Activated T-helper 9 cell treated with anti-CD3 and anti-CD28 coated beads, Interleukin-2, amount 50 U/mL, for 16 hours (primary cell): ENCODE data around the gene CNOT6L.

Source experiments
- DNase-seq: peaks from one replicate; pipeline ENCODE4 v3.0.0-alpha.2; 2020; ENCODE audit warnings: low read depth

The CNOT6L gene

DNA sequence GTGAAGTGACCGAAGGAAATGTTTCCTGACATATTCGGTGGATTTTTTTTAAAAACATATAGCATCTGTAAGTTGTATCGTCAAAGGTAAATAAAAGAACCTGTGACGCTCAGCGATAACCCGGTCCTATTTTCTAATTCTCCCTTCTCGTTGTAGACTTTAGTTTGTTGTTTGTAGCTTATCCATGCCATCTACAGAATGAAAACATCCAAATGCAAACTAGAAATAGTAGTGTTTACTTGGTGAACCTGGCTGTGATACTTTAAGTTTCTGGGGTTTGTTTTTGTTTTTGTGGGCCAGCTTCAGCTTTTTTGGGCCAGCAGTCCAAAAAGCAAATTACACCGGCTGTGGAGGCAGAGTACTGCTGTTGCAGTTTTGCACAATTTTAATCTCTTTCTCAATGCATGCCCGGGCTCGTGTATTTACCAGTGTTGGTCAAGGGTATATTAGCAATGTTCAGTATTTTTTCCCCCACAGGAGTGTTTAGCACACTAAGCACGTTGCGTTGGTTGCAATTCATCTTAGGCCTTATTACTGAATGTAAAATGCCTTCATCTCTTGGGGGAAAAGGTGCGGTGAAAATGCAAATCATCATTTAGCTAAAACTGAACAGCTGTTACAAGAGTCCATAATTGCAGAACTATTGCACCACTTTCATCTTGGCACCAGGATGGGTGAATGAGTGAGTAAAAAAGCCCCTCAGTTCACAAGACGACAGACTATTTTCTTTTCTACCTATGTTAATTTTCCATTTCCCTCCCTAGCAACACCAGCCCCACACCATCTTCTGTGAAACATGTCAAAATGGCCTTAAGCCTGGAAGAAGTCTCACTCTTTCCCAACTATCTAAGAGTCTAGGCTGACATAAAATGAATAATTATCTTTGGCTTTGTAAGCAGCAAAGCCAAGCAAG is 1.7 kb upstream of the CNOT6L start:
- no peak for DNase-seq

DNA sequence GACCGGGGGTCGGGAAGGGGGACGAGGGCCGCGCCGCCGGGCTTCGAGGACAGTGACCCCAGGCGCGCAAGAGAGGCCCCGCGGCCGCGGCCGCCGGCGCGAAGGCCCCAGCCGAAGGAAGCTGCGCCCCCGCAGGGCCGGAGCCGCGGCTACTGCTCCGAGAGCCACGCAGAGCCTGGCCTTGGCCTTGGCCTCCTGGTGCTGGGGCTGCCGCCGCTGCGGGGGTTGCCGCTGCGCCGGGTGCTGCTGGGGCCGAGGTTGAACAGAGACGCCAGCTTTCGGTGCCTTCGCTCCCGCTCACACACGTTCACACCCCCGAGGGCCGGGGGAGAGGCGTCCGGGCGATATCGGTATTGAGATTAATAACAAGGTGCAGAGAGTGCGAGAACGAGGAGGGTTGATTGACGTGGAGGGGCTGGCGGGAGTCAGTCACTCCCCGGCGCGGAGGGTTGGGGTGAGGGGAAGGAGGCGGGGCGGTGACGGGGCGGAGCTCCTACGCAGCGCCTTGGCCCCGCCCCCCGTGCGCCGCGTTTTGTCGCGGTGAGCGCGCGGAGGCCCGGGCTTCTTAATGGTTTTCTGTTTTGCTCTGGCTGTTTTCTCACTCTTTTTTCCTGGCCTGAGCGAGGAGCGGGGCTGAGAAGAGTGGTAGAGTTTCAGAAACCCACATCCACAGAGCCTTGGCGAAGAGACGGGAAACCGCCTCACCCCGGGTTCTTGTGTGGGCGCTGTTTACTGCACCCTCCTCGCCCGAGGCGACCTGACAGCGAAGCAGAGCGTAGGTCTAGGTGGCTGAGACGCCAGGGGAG is 878 bp upstream of the CNOT6L start:
- DNase-seq: peak; percentile 92

DNA sequence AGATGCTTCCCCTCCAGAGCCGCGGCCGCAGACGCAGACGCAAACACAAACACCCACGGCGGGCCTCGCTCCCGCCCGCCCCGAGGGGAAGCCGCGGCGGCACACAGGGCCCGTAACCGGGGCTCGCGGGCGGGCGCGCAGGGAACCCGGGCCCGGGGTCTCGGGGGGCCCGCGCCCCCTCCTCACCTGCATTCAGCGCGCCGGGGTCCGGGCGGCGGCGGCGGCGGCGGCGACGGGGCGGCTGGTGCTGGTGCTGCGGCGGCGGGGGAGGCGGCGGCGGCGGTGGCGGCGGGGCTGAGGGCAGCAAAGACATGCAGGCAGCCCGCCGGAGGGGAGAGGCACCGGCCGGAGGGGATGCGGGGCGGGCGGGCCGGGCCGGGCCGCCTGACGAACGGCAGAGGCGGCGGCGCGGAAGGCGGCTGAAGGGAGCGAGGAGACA is 255 bp upstream of the CNOT6L start:
- no peak for DNase-seq

DNA sequence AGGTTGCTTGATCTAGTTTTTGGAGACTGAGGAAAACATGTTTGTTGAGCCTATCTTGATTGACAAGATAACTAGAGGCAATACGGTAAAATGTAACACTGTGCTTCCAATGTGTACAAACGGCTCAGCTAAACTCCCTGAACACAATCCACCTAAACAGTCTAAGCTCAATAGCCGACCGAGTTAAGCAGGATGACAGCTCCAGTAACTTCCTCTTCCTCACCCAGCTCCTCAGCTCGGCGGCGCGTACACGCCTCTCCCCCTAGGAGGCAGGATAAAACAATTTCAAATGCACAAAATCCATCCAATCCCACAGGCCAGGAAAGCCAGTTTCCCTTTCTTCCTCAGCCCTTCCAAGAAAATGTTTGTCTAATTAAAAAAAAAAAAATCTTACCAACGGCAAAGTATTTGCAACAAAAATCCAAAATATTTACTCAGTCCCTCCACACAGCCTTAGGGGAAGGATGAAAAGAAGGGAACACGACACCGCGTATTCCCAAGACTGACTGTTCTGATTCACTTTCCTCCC is 1.0 kb downstream of the CNOT6L start:
- peak; percentile 35 for DNase-seq

GRCh38 chr4:77817304-77818072 is 1.7 kb downstream of the CNOT6L start:
- DNase-seq: no peak

GRCh38 chr4:77816546-77816945 is 2.6 kb downstream of the CNOT6L start:
- DNase-seq: no peak

- DNase-seq: no peak
These were observed 3.5 kb downstream of the CNOT6L start for GRCh38 chr4:77815636-77816035.

DNA sequence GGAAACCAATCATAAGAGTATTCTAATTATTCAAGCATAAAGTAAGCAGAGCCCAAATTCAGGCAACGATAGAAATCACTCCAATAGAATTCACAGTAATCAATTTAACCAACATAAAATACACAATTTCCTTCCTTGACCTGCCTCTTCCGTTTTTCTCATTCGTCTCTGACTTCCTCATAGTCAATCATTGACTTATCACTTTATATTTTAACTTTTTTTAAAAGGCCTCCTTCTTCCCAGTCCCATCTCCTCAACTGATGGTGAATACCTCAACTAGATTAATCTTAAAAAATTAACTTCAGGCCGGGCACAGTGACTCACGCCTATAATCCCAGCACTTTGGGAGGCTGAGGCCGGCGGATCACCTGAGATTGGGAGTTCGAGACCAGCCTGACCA is 13.3 kb downstream of the CNOT6L start:
- no peak for DNase-seq

DNA sequence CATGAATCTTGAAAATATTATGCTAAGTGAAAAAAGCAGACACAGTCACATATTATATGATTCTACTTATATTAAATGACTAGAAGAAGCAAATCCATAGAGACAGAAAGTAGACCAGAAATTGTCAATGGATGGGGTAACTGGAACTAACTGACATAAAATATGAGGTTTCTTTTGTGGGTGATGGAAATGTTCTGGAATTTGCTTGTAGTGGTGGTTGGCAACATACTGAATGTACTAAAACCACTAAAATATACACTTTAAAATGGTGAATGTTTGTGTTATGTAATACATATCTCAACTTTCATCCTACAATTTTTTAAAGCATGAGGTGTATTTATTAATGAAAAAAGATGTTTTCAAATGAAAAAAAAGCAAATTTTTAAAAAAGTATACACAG is 14.7 kb downstream of the CNOT6L start:
- no peak for DNase-seq

DNA sequence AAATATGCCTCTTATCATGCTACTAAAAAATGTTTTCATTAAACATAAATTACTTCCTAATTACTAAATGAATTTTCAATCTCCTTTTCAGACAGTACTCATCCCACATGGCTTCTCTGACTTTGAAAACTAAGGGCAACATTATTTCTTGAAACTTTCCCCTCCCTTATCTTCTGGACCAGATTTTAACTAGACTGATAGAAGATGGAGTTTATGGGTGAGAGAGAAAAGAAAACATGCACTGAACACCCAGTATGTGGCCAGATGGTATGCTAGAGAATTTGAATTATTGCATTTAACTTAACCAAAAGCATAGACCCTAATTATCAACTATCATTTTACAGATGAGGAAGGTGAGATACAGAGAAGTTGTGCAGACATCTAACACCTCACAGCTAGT is 16.8 kb downstream of the CNOT6L start:
- DNase-seq: no peak

- DNase-seq: no peak
These were observed 17.9 kb downstream of the CNOT6L start for GRCh38 chr4:77801260-77801608.

DNA sequence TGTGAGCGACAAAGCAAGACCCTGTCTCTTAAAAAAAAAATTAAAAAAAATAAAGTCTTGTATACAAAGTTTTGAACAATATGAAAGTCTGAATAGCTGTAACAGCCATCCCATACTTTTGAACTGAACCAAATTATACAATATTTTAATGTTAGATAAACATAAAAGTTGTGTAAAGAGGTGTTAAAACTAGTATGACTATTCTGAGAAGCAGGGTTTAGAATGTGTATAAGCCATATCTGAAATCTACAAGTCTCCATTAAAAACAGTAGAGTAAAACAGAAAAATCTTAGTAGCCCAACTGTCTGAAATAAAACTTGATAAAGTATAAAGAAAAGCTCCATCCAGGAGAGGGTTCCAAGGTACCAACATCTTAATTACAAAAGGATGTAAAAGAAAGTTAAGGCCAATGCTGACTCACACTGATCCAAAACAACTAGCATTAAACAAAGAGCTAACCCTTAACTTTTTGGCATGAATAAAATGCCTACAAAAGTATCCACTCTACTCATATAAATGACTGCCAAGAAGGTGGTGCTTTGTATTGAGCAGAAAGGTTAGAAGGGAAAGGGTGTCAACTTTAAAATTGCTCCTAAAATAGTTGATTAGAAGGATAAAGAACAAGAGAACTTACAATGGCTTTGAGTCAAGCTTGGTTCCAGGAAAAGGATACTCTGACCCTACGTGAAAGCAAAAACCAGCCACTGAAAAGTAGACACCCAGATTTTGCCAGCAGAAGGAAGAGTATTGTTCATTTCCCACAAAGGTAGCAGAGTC is 18.5 kb downstream of the CNOT6L start:
- DNase-seq: no peak

DNA sequence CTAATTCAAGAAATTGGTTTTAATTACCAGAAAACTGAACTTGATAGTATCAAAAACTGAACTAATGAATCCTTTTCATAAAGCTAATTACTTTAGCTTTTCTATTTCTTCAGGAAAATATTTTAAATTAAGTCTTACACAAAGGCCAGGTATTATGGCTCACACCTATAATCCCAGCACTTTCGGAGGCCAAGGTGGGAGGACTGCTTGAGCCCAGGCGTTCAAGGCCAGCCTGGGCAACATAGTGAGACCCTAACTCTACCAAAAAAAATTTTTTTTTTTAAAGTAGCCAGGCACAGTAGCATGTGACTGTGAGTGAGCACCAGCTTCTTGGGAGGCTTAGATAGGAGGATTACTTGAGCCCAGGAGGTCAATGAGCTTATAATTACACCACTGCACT is 19.1 kb downstream of the CNOT6L start:
- no peak for DNase-seq

- no peak for DNase-seq
These were observed 20.8 kb downstream of the CNOT6L start for GRCh38 chr4:77798385-77798784.

GRCh38 chr4:77797239-77797638 is 21.9 kb downstream of the CNOT6L start:
- no peak for DNase-seq

DNA sequence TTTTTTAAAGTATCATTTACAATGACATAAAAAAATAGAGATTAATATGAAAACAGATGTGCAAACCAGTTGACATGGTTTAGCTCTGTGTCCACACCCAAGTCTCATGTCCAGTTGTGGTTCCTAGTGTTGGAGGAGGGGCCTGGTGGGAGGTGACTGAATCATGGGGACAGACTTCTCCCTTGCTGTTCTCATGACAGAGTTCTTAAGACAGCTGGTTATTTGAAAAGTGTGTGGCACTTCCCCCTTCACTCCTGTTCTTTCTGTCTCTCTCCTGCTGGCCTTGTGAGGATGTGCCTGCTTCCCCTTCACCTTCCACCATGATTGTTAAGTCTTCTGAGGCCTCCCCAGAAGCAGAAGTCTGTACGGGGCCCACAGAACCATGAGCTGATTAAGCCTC is 23.8 kb downstream of the CNOT6L start:
- DNase-seq: no peak

DNA sequence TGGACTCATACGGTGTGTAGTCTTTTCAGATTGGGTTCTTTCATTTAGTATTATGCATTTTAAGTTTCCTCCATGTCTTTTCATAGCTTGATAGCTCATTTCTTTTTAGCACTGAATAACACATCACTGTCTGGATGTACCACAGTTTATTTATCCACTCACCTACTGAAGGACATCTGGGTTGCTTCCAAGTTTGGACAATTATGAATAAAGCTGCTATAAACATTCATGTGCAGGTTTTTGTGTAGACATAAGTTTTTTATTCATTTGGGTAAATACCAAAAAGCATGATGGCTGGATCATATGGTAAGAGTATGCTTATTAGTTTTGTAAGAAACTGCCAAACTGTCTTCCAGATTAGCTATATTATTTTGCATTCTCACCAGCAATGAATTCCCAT is 29.0 kb downstream of the CNOT6L start:
- DNase-seq: no peak

DNA sequence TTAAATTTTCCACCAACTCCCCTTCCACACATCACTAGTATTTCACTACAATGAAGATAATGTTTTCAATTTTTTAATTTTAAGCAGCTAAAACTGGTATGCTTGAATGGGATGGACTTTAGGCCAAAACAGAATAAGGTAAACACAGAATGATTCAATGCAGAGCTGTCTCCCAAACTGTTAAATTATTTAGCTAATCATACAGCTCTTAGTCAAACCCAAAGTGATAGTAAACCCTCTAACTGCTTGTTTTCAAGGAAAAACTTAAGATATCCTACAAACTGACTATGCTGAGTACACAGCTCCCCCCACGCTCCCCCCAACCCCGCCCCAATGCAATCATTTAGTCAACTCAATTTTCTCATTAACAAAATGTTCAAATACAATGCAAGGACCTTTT is 30.2 kb downstream of the CNOT6L start:
- DNase-seq: no peak

GRCh38 chr4:77787969-77788368 is 31.2 kb downstream of the CNOT6L start:
- DNase-seq: no peak

DNA sequence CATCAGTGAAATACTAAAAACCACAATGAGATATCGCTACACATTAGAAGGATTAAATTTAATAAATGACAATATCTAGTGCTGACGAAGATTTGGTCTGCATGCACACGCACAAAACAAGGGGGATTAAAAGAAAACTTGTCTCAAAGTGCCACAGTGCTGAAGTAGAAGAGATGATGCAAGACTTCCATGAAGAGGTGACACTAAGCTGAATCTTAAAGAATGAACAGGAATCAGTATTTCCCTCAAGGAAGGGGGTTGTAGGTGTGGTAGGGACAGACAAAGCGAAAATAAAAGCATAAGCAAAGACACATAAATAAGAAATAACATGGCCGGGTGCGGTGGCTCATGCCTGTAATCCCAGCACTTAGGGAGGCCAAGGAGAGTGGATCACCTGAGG is 33.5 kb downstream of the CNOT6L start:
- DNase-seq: no peak

GRCh38 chr4:77783895-77784294 is 35.3 kb downstream of the CNOT6L start:
- no peak for DNase-seq
